CD14-positive monocyte (primary cell): Measurements from ENCODE around the gene DHCR24. TPM values are rescaled to one million over a fixed set of nuclear protein-coding genes. Genes with fewer than 3 reads are reported as not detected.
"Not testable (repeated sequence)": the region's sequence is repeated elsewhere in the genome, so short reads cannot be mapped to it uniquely, and the experiment has no call there.

Experiments used
- DNase-seq, 3 donors: peaks; one replicate each; pipeline ENCODE4 v3.0.0-alpha.2; 2011 to 2022
- H2AFZ ChIP-seq: 2 replicates; pipeline ENCODE4 v1.6.0; 2012; ENCODE audit warnings: mild to moderate bottlenecking, low read depth, low read length, inconsistent platforms; ENCODE audit not compliant: insufficient read depth, poor library complexity, severe bottlenecking
- H3K27ac ChIP-seq, 2 donors: 1 replicate in 1 of 2; 2 replicates in 1 of 2; pipeline ENCODE4 v1.5.1; 2012 to 2013; ENCODE audit warnings: low read length in 2 of 2, control low read depth in 1 of 2, inconsistent platforms in 1 of 2, low read depth in 1 of 2, mild to moderate bottlenecking in 1 of 2
- H3K27me3 ChIP-seq, 2 donors: one replicate each; pipeline versions ENCODE4 v1.6.0 to v1.6.1; 2011 to 2013; ENCODE audit warnings: low read length in 2 of 2; ENCODE audit not compliant: control insufficient read depth in 2 of 2, insufficient read depth in 2 of 2
- H3K36me3 ChIP-seq, 2 donors: replicated peaks in 1 of 2; 1 replicate in 1 of 2; 2 replicates in 1 of 2; pipeline versions ENCODE4 v1.5.1 to v1.6.1; 2012 to 2013; ENCODE audit warnings: low read length in 2 of 2, control low read depth in 1 of 2, inconsistent platforms in 1 of 2, mild to moderate bottlenecking in 1 of 2; ENCODE audit not compliant: insufficient read depth in 2 of 2, control insufficient read depth in 1 of 2
- H3K4me1 ChIP-seq, 2 donors: 1 replicate in 1 of 2; 2 replicates in 1 of 2; pipeline versions ENCODE4 v1.5.1 to v1.6.1; 2012 to 2013; ENCODE audit warnings: low read length in 2 of 2, control low read depth in 1 of 2, inconsistent platforms in 1 of 2, mild to moderate bottlenecking in 1 of 2, moderate library complexity in 1 of 2; ENCODE audit not compliant: insufficient read depth in 2 of 2, control insufficient read depth in 1 of 2
- H3K4me2 ChIP-seq: replicated peaks from 2 replicates; pipeline ENCODE3; 2012; ENCODE audit warnings: low read length, moderate library complexity, mild to moderate bottlenecking; ENCODE audit not compliant: poor library complexity, severe bottlenecking; ENCODE audit errors: extremely low read depth
- H3K4me3 ChIP-seq, 3 experiments: fragments of 200-600 bp in 1 of 3; sonication (generic) in 1 of 3; replicated peaks in 1 of 3; 1 replicate in 2 of 3; 2 replicates in 1 of 3; pipeline ENCODE4 v1.5.1; 2011 to 2013; ENCODE audit warnings: low read length in 3 of 3, mild to moderate bottlenecking in 3 of 3, control low read depth in 2 of 3, low read depth in 2 of 3, inconsistent platforms in 1 of 3, moderate library complexity in 1 of 3
- H3K79me2 ChIP-seq: 2 replicates; pipeline ENCODE4 v1.6.0; 2012; ENCODE audit warnings: mild to moderate bottlenecking, control low read depth, inconsistent platforms, low read length, moderate library complexity; ENCODE audit not compliant: insufficient read depth
- H3K9ac ChIP-seq: 2 replicates; pipeline ENCODE4 v1.6.0; 2017; ENCODE audit warnings: low read length, mild to moderate bottlenecking; ENCODE audit not compliant: insufficient read depth, poor library complexity, severe bottlenecking
- H3K9me3 ChIP-seq, 2 donors: replicated peaks in 1 of 2; 1 replicate in 1 of 2; 2 replicates in 1 of 2; pipeline versions ENCODE4 v1.5.1 to v1.6.1; 2012 to 2013; ENCODE audit warnings: low read length in 2 of 2, control low read depth in 1 of 2; ENCODE audit not compliant: control insufficient read depth in 1 of 2, insufficient read depth in 1 of 2
- H4K20me1 ChIP-seq: 2 replicates; pipeline ENCODE4 v1.6.0; 2012; ENCODE audit warnings: mild to moderate bottlenecking, low read length, control low read depth, moderate library complexity; ENCODE audit not compliant: insufficient read depth
- H3K27ac Mint-ChIP-seq, 7 donors: one replicate each; pipeline ENCODE4 v1.8.0; 2020; ENCODE audit warnings: mild to moderate bottlenecking in 7 of 7, mixed read lengths in 7 of 7, moderate library complexity in 6 of 7, inconsistent platforms in 2 of 7
- H3K27me3 Mint-ChIP-seq, 3 donors: one replicate each; pipeline ENCODE4 v1.8.0; 2021 to 2022; ENCODE audit warnings: low read depth in 3 of 3, mild to moderate bottlenecking in 3 of 3, mixed read lengths in 3 of 3, moderate library complexity in 3 of 3, inconsistent platforms in 1 of 3
- H3K36me3 Mint-ChIP-seq, 2 donors: one replicate each; pipeline ENCODE4 v1.8.0; 2020; ENCODE audit warnings: mixed read lengths in 2 of 2, inconsistent platforms in 1 of 2, mild to moderate bottlenecking in 1 of 2
- H3K4me1 Mint-ChIP-seq: one replicate; pipeline ENCODE4 v1.8.0; 2020; ENCODE audit warnings: mild to moderate bottlenecking, mixed read lengths
- H3K4me3 Mint-ChIP-seq, 2 donors: one replicate each; pipeline ENCODE4 v1.8.0; 2020; ENCODE audit warnings: mild to moderate bottlenecking in 2 of 2, mixed read lengths in 2 of 2, moderate library complexity in 1 of 2
- H3K9me3 Mint-ChIP-seq, 7 donors: one replicate each; pipeline ENCODE4 v1.8.0; 2020 to 2022; ENCODE audit warnings: mixed read lengths in 7 of 7, mild to moderate bottlenecking in 6 of 7, moderate library complexity in 6 of 7, inconsistent platforms in 2 of 7
- WGBS: methylation state at CpG from one replicate; pipeline ENCODE4 v1.1.5; 2013; ENCODE audit warnings: missing lambda C conversion rate; ENCODE audit not compliant: insufficient coverage; 5-methylcytosine and 5-hydroxymethylcytosine counted together
- intact Hi-C, 2 donors: fragments of 100-400 bp; cut with micrococcal nuclease; formaldehyde crosslinking; loops; one replicate each; pipeline versions ENCODE4 v1.15.0 to v1.15.1; 2023
- polyA plus RNA-seq, 3 donors: library from polyadenylated mRNA; depleted of rRNA in 1 of 3; unstranded in 2 of 3; stranded (reverse) in 1 of 3; fragments of 300-500 nt in 2 of 3; fragments of >200 nt in 1 of 3; fragmentation: Illumina TruSeq in 2 of 3; gene quantifications; 1 replicate in 2 of 3; 2 replicates in 1 of 3; pipeline ENCODE4 v1.2.3, GENCODE V29; 2012 to 2021
- TF ChIP-seq, protein P1 (sequence below): fragments of 200-600 bp; IDR thresholded peaks from one replicate; pipeline ENCODE4 v1.8.0; 2022; ENCODE audit warnings: antibody characterized with exemption, mild to moderate bottlenecking

Gene DHCR24
- polyA plus RNA-seq, 3 donors = 0.48 to 3.5 (median 3.0) TPM

DNA sequence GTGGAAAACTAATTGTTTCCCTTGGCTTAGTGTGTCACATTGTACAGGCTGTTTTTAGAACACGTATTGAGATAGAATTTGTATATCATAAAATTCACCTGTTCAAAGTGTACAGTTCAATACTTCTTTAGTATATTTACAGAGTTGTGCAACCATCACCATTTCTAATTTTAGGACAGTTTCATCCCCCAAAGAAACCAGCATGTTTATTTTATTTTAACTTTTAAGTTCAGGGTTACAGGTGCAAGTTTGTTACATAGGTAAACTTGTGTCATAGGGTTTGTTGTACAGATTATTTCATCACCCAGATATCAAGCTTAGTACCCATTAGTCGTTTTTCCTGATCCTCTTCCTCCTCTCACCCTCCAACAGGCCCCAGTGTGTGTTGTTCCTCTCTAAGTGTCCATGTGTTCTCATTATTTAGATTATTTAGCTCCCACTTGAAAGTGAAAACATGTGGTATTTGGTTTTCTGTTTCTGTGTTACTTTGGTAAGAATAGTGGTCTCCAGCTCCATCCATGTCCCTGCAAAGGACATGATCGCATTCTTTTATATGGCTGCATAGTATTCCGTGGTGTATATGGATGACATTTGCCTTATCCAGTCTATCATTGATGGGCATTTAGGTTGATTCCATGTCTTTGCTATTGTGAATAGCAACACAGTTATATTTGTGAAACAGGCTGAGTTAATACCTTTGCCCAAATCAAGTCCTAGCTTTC, 35.2 kb upstream of the DHCR24 start:
- no CpG with 5 or more reads among the region's 4 CpGs for WGBS
- no peak overlapping the region for H3K4me2 ChIP-seq
- intact Hi-C loops = no loop called here

DNA sequence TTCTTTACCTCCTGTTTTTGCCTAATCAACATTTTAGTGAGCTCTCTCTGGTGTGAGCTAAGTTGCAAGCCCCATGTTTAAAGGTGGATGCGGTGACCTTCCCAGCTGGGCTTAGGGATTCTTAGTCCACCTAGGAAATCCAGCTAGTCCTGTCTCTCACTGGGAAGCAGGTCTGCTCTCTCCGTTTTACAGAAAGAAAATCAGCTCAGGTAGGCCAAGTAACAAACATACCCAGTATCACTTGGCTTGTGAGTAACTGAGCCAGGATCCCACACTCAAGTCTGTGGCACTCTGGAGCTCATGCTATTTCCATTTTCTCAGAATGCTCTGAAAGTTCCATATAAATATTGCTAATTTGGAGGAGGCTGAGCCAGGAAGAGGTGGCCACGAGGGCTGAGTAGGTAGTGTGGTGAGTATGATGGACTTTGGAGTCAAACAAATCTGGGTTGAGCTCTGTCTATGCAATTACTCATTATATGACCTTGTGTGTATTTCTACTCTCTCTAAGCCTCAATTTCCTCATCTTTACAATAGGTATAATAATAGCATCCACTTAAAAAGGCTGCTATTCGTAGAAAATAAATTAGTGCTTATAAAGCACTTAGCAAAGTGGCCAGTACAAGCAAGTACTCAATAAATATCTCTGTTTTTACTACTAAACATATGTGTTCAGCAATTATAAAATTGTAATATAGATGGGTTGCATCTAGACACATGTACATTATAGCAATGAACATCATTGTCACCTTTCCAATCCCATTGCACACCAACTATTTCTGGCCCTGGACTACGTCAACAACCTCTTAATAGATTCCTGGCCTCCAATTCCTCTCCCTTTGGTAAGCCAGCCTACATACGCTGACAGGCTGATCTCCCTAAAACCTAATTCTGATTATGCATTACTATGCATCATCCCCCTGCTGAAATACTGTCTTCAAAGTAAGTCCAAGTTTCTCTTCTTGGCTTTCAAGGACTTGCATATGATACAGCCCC, 32.7 kb upstream of the DHCR24 start:
- Histone ChIP-seq H2AFZ (no peak overlapping the region), H4K20me1 (no peaks in the 10 kb centered on the region), H3K27ac (no peak overlapping the region), H3K27me3 (no peaks in the 10 kb centered on the region), H3K4me2 (no peak overlapping the region), H3K4me3 (no peak overlapping the region), H3K9me3 (no peaks in the 10 kb centered on the region), H3K36me3 (no peaks in the 10 kb centered on the region), H3K4me1 (no peaks in the 10 kb centered on the region), H3K9ac (no peak overlapping the region), H3K79me2 (no peaks in the 10 kb centered on the region)
- Mint-ChIP-seq H3K4me3 (no peak overlapping the region), H3K27ac (no peak overlapping the region), H3K27me3 (peaks cover 3 to 12% (median 10%) of the 10 kb centered on the region in 3 donors), H3K4me1 (no peaks in the 10 kb centered on the region), H3K9me3 (peaks cover 0 to 4% (median 0%) of the 10 kb centered on the region in 7 donors), H3K36me3 (no peaks in the 10 kb centered on the region)
- intact Hi-C loops = no loop called here
- 97% methylated on average over 3 of the region's 6 CpGs for WGBS
- TF ChIP-seq, protein P1, sequence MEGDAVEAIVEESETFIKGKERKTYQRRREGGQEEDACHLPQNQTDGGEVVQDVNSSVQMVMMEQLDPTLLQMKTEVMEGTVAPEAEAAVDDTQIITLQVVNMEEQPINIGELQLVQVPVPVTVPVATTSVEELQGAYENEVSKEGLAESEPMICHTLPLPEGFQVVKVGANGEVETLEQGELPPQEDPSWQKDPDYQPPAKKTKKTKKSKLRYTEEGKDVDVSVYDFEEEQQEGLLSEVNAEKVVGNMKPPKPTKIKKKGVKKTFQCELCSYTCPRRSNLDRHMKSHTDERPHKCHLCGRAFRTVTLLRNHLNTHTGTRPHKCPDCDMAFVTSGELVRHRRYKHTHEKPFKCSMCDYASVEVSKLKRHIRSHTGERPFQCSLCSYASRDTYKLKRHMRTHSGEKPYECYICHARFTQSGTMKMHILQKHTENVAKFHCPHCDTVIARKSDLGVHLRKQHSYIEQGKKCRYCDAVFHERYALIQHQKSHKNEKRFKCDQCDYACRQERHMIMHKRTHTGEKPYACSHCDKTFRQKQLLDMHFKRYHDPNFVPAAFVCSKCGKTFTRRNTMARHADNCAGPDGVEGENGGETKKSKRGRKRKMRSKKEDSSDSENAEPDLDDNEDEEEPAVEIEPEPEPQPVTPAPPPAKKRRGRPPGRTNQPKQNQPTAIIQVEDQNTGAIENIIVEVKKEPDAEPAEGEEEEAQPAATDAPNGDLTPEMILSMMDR = no peak
- DNase-seq = no peak

More for the DNA sequence above, 35.2 kb upstream of the DHCR24 start:
- Histone ChIP-seq H3K9ac (no peak overlapping the region), H3K27ac (no peak overlapping the region), H3K79me2 (no peaks in the 10 kb centered on the region), H4K20me1 (no peaks in the 10 kb centered on the region), H3K36me3 (no peaks in the 10 kb centered on the region), H3K27me3 (no peaks in the 10 kb centered on the region), H3K9me3 (no peaks in the 10 kb centered on the region), H2AFZ (no peak overlapping the region), H3K4me1 (no peaks in the 10 kb centered on the region), H3K4me3 (no peak overlapping the region)
- Mint-ChIP-seq H3K4me1 (no peaks in the 10 kb centered on the region), H3K27ac (no peak overlapping the region), H3K27me3 (peaks cover 5 to 15% (median 6%) of the 10 kb centered on the region in 3 donors), H3K9me3 (peaks cover 0 to 4% (median 2%) of the 10 kb centered on the region in 7 donors), H3K36me3 (no peaks in the 10 kb centered on the region), H3K4me3 (no peak overlapping the region)
- no peak for DNase-seq
- TF ChIP-seq, protein P1 = no peak

DNA sequence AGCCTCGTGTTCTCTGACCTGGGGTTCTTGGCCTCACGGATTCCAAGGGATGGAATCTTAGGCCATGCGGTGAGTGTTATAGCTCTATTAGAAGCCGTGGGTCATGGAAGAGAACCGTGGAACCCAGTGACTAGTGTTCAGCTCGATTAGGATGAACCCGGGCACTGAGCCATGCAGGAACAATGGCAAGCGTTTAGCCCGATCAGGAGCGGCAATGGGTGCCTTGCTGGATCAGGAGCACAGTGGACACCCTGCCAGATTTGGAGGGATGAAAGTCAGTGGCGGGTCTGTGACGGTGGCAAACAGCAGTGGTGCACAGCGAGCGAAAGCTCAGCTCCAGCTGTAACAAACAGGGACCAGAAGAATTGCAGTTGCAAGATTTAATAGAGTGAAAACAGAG, 24.1 kb upstream of the DHCR24 start:
- H3K4me1 ChIP-seq, H3K27me3 Mint-ChIP-seq, H3K4me3 Mint-ChIP-seq, H3K27ac ChIP-seq, H3K4me1 Mint-ChIP-seq, H3K27ac Mint-ChIP-seq, H2AFZ ChIP-seq, H3K36me3 Mint-ChIP-seq, intact Hi-C loops, H3K36me3 ChIP-seq, DNase-seq, H3K27me3 ChIP-seq, H3K9ac ChIP-seq, H3K4me3 ChIP-seq, H4K20me1 ChIP-seq, H3K9me3 ChIP-seq, H3K4me2 ChIP-seq, H3K9me3 Mint-ChIP-seq, H3K79me2 ChIP-seq: not testable (repeated sequence)
- 91% methylated on average over 9 of the region's 14 CpGs for WGBS
